ENCODE results near the gene NT5C1A.

The NT5C1A gene

GRCh38 chr1:39617488-39618049 lies 54.3 kb downstream of the NT5C1A start:
- DNase-seq = peak in 1 of 10 donors; percentile 56
- intact Hi-C loops (cut with DNase I) = no loop called here

GRCh38 chr1:39615086-39615673 lies 56.7 kb downstream of the NT5C1A start:
- no peak for DNase-seq
- intact Hi-C loops (cut with DNase I) = no loop called here

- no peak for DNase-seq
- intact Hi-C loops (cut with DNase I) = no loop called here
Observed at GRCh38 chr1:39614488-39614887, 57.4 kb downstream of the NT5C1A start.

- DNase-seq = no peak
- intact Hi-C loops (cut with DNase I) = no loop called here
Observed at GRCh38 chr1:39613250-39613649, 58.7 kb downstream of the NT5C1A start.

GRCh38 chr1:39609618-39610331 lies 62.1 kb downstream of the NT5C1A start:
- DNase-seq = peak in 4 of 10 donors; percentile 21 to 83 (median 40)
- intact Hi-C loops (cut with DNase I) = no loop called here

Data from posterior cingulate gyrus (tissue), 11 donors.